Right lobe of liver (tissue), 6 donors: Measurements from ENCODE around the gene USP53. TPM values are rescaled to one million over a fixed set of nuclear protein-coding genes. Genes with fewer than 3 reads are reported as not detected.
"Not testable (repeated sequence)": the region's sequence is repeated elsewhere in the genome, so short reads cannot be mapped to it uniquely, and the experiment has no call there.

Experiments
- ATAC-seq, 4 donors: fragments of 200-7000 bp; cut with Tn5 transposase; one replicate each; pipeline ENCODE4 v1.9.1; 2020; ENCODE audit warnings: mild to moderate bottlenecking in 4 of 4, moderate library complexity in 4 of 4
- DNase-seq, 3 donors: peaks; one replicate each; pipeline ENCODE4 v3.0.0-alpha.2; 2020
- H3K27ac ChIP-seq, 3 donors: fragments of 200-600 bp; one replicate each; pipeline ENCODE4 v1.8.0; 2022
- H3K27me3 ChIP-seq, 2 donors: fragments of 200-600 bp; one replicate each; pipeline ENCODE4 v1.8.0; 2022
- H3K36me3 ChIP-seq, 4 donors: fragments of 200-600 bp; sonication (generic) in 1 of 4; one replicate each; pipeline versions ENCODE4 v1.5.1 to v1.8.0; 2017 to 2022; ENCODE audit warnings: control low read depth in 1 of 4
- H3K4me1 ChIP-seq, 4 donors: fragments of 200-600 bp; sonication (generic) in 1 of 4; one replicate each; pipeline versions ENCODE4 v1.5.1 to v1.8.0; 2017 to 2022; ENCODE audit warnings: control low read depth in 1 of 4
- H3K4me3 ChIP-seq, 3 donors: fragments of 200-600 bp; one replicate each; pipeline ENCODE4 v1.8.0; 2022
- H3K9me3 ChIP-seq, 4 donors: fragments of 200-600 bp; sonication (generic) in 1 of 4; one replicate each; pipeline versions ENCODE4 v1.5.1 to v1.8.0; 2017 to 2022; ENCODE audit warnings: control low read depth in 1 of 4
- POLR2A ChIP-seq: fragments of 450-650 bp; IDR thresholded peaks from one replicate; pipeline ENCODE4 v1.6.1; 2017; ENCODE audit warnings: antibody characterized with exemption, mild to moderate bottlenecking
- WGBS: methylation state at CpG from one replicate; pipeline ENCODE4 v1.1.6; 2018; ENCODE audit warnings: low coverage, low lambda C conversion rate; ENCODE audit not compliant: insufficient coverage; ENCODE audit errors: missing lambda C conversion rate; 5-methylcytosine and 5-hydroxymethylcytosine counted together
- intact Hi-C, 2 donors: fragments of 100-400 bp; cut with DNase I; formaldehyde crosslinking; loops; one replicate each; pipeline versions ENCODE4 v1.11.2 to v1.14.1; 2022
- long read RNA-seq: library from polyadenylated mRNA; unstranded; transcript quantifications from one replicate; pipeline ENCODE4 v2.0.0, GENCODE V29; 2019
- total RNA-seq, 6 experiments: library from RNA; depleted of rRNA in 2 of 6; stranded (reverse); fragments of >200 nt in 2 of 6; fragmentation: NEBNext Ultra II Directional in 3 of 6; extraction: Animal tissue kit (Norgen Biotek cat#: 25700) in 3 of 6; gene quantifications; one replicate each; pipeline versions ENCODE4 v1.1.0 to v1.2.4, GENCODE V29; 2016 to 2023
- TF ChIP-seq, protein P1 (sequence below), 4 donors: fragments of 200-600 bp in 3 of 4; fragments of 450-650 bp in 1 of 4; IDR thresholded peaks; one replicate each; pipeline versions ENCODE4 v1.5.1 to v1.8.0; 2016 to 2022; ENCODE audit warnings: antibody characterized with exemption in 4 of 4, mild to moderate bottlenecking in 2 of 4
- donor health status: DM: no; HTN: yes; CAD: no.
- donor health status: DM: no; HTN: no; CAD: no.
- donor health status: DM: no; HTN: no; CAD: no.
- donor health status: DM: no; HTN: yes; CAD: no.
- donor health status: DM: no; HTN: yes; CAD: no.

Gene USP53
- 10 to 100 TPM in 2 of 6 experiments, 1 to 10 TPM in 4; 6.4 to 12.5 (median 8.9) TPM for total RNA-seq
- long read RNA-seq, partial matches to known transcripts: 0 of 1 reads
- long read RNA-seq, other reads (novel, unspliced or antisense): 1 of 1 reads

DNA sequence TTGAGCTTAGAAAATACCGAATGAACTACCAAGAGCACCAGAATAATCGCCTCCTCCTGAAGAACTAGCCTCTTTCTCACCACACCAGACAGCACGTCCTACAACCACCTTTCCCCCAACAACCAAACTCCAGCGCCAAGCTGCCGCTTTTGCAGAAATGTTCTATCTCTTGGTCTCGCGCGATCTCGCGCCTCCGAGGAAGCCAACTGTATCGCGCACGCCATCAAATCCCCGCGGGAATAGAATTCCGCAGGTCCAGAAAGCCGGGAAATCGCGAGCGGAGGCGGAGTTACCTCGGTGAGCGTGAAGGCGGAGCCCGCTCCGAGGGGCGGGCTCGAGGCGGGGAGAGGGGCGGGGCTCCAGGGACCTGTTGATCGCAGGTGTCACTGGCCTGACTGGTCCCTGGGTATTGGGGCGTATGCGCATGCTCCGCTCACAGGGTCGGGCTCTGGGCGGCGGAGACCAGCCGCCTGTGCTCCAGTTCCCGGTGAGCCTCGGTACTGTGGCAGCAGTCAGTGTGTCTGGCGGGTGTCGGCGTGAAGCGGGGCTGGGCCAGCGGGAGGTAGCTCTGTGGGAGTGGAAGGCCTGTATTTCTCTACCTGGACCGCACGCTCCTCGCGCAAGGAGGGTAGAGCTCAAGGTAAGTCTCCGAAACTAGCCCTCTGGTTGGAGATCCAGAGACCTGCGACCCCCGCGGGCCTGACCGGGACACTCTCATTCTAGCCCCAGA is at the start of gene USP53:
TSS of gene USP53 (plus strand) at position 480 of the 730 bp plus-strand sequence. CDS start 27,047 bp downstream, outside the sequence.
- H3K4me1 ChIP-seq: no peaks in the 10 kb centered on the region
- intact Hi-C loops: no loop called here
- WGBS: 0% methylated on average over 28 of the region's 55 CpGs
- peak within 1 kb of the TSS; percentile 84 to 94 (median 84) for H3K4me3 ChIP-seq
- DNase-seq (peak; percentile 99), ATAC-seq (peak; percentile 96 to 99 (median 96))
- no peaks in the 10 kb centered on the region for H3K36me3 ChIP-seq
- peak; percentile 98 for TF ChIP-seq POLR2A
- TF ChIP-seq, protein P1, sequence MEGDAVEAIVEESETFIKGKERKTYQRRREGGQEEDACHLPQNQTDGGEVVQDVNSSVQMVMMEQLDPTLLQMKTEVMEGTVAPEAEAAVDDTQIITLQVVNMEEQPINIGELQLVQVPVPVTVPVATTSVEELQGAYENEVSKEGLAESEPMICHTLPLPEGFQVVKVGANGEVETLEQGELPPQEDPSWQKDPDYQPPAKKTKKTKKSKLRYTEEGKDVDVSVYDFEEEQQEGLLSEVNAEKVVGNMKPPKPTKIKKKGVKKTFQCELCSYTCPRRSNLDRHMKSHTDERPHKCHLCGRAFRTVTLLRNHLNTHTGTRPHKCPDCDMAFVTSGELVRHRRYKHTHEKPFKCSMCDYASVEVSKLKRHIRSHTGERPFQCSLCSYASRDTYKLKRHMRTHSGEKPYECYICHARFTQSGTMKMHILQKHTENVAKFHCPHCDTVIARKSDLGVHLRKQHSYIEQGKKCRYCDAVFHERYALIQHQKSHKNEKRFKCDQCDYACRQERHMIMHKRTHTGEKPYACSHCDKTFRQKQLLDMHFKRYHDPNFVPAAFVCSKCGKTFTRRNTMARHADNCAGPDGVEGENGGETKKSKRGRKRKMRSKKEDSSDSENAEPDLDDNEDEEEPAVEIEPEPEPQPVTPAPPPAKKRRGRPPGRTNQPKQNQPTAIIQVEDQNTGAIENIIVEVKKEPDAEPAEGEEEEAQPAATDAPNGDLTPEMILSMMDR (IDR thresholded peaks at IDR 0.05): peak in 1 of 4 donors; percentile 15
- peak within 1 kb of the TSS; percentile 87 to 96 (median 96) for H3K27ac ChIP-seq
- H3K27me3 ChIP-seq: no peaks in the 10 kb centered on the region
- no peaks in the 10 kb centered on the region for H3K9me3 ChIP-seq

DNA sequence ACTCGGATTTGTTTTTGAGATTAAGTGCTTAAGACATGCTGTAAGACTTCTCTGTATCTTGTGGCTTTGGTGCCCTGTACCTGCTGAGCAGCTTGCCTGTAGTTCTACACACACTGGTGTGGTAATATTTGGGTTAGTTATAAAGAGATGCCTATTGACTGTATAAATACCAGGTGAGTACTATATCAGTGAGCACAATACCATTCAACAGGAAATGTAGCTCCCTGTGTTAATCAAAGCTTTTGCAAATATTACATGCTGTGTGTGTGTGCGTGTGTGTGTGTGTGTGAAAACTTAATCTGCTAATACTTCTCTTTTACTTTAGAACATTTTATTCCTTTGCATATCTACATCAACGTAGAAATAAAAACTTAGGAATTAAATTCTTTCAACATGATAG is 46.7 kb upstream of the USP53 start:
- no peaks in the 10 kb centered on the region for H3K4me1 ChIP-seq
- no peak overlapping the region for H3K4me3 ChIP-seq
- H3K36me3 ChIP-seq: no peaks in the 10 kb centered on the region
- 71% methylated on average over 3 of the region's 3 CpGs for WGBS
- H3K27ac ChIP-seq: no peak overlapping the region
- DNase-seq (no peak), ATAC-seq (no peak)
- no peaks in the 10 kb centered on the region for H3K9me3 ChIP-seq
- H3K27me3 ChIP-seq: no peaks in the 10 kb centered on the region
- no peak for TF ChIP-seq POLR2A
- TF ChIP-seq, protein P1 (IDR thresholded peaks at IDR 0.05): no peak
- intact Hi-C loops: no loop called here

DNA sequence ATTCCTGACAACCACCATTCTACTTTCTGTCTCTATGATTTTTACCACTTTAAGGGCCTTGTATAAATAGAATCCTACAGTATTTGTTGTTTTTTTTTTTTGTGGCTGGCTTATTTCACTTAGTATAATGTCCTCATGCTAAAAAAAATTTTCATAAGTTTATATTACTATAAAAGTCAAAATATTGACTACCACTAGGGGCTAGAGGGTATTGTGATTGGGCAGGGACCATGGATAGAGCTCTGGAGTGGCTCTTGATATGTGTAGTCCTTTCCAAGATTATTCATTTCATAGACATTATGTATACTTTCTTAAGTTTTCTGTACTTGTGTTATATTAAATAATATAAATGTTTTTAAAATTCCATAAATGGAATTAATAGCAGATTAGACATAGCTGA is 42.3 kb upstream of the USP53 start:
- H3K27me3 ChIP-seq: no peaks in the 10 kb centered on the region
- H3K27ac ChIP-seq: no peak overlapping the region
- H3K4me3 ChIP-seq: no peak overlapping the region
- H3K9me3 ChIP-seq: no peaks in the 10 kb centered on the region
- no peak for ATAC-seq
- no peak for DNase-seq
- H3K36me3 ChIP-seq: no peaks in the 10 kb centered on the region
- TF ChIP-seq POLR2A: no peak
- TF ChIP-seq, protein P1 (IDR thresholded peaks at IDR 0.05): no peak
- H3K4me1 ChIP-seq: no peaks in the 10 kb centered on the region
- intact Hi-C loops: no loop called here

DNA sequence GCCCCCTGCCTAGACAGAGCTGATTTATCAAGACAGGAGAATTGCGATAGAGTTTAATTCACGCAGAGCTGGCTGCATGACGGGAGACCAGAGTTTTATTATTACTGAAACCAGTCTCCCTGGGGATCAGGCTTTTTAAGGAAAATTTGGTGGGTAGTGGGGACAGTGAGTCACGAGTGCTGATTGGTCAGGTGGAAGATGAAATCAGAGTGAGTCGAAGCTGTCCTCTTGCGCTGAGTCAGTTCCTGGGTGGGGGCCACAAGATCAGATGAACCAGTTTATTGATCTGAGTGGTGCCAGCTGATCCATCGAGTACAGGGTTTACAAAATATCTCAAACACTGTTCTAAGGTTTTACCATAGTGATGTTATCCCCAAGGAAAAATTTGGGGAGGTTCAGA is 40.3 kb upstream of the USP53 start:
- Histone ChIP-seq H3K27ac (no peak overlapping the region), H3K9me3 (no peaks in the 10 kb centered on the region), H3K36me3 (no peaks in the 10 kb centered on the region), H3K4me1 (no peaks in the 10 kb centered on the region), H3K4me3 (no peak overlapping the region), H3K27me3 (no peaks in the 10 kb centered on the region)
- intact Hi-C loops: no loop called here
- 72% methylated on average over 7 of the region's 7 CpGs for WGBS
- TF ChIP-seq, protein P1 (IDR thresholded peaks at IDR 0.05): no peak
- TF ChIP-seq POLR2A: no peak
- DNase-seq: no peak
- ATAC-seq: no peak

DNA sequence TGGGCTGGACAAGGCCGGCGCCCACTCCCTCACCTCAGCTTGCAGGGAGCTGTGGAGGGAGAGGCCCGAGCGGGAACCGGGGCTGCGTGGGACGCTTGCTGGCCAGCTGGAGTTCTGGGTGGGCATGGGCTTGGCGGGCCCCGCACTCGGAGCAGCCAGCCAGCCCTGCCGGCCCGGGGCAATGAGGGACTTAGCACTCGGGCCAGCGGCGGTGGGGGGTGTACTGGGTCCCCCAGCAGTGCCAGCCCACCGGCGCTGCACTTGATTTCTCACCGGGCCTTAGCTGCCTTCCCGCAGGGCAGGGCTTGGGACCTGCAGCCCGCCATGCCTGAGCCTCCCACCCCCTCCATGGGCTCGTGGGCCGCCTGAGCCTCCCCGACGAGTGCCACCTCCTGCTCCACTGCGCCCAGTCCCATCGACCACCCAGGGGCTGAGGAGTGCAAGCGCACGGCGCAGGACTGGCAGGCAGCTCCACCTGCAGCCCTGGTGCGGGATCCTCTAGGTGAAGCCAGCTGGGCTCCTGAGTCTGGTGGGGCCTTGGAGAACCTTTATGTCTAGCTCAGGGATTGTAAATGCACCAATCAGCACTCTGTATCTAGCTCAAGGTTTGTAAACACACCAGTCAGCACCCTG is 38.7 kb upstream of the USP53 start:
- H3K4me1 ChIP-seq, H3K36me3 ChIP-seq, H3K4me3 ChIP-seq, H3K27me3 ChIP-seq, intact Hi-C loops, H3K27ac ChIP-seq, ATAC-seq, H3K9me3 ChIP-seq: not testable (repeated sequence)
- no CpG with 5 or more reads among the region's 30 CpGs for WGBS
- peak in 2 of 3 donors; percentile 18 to 49 for DNase-seq
